Globus pallidus (tissue), 1 donor: ENCODE measurements around the gene GFPT2.

ENCODE experiments used
- DNase-seq: peaks from one replicate; pipeline ENCODE4 v3.0.0-alpha.2; 2015; ENCODE audit warnings: low spot score

The GFPT2 gene

DNA sequence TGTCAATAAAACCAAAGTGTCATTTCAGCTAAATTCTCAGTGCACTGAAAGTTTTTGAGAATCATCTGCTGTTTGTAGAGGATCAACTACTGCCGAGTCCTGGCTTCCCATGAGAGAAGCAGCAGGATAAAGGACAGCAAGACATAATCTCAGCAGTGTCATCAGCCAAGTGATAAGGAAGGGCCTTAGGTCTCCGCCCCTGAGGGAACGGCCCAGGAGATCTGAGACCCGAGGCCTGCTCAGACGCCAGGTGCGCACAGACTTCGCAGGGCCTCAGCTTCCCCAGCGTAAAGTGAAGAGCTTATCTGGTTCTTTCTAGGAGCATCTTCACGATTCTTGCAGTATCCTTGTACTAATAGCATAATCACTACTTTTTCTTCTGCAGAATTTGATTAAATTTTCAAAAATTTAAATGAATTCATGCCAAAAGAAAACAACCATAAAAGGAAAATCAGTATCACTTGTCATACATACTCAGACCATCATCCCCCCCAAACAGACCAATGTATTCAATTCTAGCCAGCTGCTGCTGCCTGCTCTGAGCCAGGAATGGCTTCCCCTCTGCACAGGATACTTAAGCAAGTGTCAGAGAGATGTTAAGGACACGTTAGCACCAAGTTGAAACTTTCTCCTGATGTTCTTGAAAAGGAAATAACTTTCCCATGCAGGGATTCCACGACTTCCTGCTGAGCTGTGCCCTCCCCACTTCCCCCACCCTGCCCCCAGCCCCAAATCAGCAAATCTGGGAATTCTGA, 2.2 kb downstream of the GFPT2 start:
- DNase-seq, result no peak

DNA sequence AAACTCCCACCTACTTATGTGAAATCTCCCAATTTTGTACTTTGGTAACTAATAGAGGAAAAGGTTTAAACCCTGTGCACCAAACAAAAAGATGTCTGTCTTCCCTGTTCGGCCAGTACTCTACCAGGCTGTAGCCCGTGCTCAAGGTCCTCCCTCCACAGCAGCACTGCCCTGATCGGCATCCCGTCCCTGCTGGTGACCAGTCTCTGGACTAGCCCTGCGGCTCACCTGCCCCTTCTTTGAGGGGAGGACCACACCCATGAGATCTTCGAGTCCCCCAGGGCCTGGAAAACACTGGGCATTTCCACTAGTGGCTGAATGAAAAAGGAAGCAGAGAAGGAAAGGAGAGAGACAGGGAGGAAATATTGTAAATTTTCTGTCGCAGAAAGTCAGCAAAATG, 2.8 kb downstream of the GFPT2 start:
- DNase-seq, result no peak

DNA sequence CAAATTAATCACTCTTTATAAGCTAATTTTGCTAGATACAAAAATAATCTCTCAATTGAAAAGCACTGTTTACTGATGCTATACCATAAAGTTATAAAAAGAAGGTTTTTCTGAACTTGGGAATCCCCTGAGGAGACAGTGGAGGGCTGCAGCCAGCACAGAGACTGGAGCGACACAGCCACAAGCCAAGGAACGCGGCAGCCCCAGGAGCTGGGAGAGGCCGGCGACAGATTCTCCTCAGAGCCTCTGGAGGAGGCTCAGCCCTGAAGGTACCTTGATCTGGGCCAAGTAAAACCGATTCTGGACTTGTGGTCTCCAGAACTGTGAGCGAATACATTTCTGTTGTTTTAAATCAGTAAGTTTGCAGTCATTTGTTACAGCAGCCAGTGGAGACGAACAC, 3.7 kb downstream of the GFPT2 start:
- no peak for DNase-seq

DNA sequence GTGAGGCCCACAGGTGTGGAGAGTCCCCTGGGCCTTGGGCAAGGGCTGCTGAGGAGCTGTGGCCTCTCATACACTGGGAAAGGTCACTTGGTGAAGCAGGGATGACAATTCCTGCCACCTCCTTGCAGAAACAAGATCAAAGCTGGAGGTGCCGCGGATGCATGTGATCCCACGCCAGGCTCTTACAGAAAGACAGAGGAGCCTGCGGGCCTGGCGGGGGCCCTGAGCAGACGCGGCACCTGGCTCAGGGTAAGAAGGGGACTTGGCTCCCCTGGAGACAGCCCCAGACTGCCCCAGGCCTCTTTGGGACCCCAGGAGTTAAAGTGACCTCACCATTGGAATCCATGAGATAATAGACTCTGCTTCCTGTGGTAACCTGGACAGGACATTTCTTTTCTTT, 4.8 kb downstream of the GFPT2 start:
- no peak for DNase-seq

DNA sequence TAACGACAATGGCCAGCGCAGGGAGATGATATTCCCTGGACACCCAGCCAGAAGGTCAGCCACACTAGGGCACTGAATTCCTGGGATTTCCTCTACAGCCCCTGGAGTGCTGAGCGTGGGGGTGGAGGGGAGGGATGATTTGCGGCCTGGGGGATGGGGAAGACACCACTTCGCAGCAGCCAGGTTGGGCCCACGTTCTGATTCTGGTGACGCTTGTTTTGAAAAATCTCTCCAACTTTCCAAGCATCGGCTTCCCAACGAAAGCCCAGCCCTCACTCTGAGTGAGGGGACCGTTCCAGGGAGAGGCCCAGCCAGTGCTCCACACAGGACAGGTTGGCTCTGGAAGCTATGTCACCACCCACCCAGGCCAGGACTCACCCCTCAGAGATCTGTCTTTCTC, 5.4 kb downstream of the GFPT2 start:
- no peak for DNase-seq

DNA sequence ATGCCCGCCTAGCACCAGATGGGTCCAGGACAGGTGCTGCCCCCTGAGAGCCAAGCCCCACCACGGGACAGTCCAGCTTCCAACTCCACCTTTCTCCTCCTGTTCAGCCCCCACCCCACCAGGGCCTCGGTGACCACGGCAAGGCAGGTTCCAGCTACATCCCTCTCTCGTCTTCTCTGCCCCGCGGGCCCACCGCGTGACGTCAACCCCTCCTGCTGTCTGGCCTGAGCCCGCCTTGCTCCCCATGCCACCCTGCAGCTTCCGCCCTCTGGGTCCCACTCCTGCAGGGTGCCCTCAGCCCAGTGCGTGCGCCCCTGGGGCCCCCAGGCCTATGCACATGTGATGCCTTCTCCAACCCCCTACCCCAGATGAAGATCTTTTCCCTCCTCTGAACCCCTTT, 6.8 kb downstream of the GFPT2 start:
- DNase-seq, result no peak

DNA sequence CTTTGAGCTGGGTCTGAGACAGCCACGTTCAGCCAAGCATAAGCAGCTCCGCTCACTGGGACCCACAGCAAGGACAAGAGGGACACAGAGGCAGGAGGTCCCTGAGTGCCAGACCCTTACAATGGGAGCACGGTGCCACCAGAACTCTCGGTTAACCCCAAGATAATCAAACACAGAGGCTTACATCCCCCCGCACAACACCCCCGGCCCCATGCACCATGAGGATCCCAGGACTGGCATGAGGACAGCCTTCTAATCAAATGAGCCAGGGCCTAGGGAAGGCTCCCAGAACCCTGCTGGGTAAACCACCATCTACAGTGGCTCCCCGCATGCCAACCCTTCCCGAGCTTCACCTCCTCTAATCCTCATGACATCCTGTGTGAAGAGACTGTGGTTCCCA, 7.4 kb downstream of the GFPT2 start:
- no peak for DNase-seq

DNA sequence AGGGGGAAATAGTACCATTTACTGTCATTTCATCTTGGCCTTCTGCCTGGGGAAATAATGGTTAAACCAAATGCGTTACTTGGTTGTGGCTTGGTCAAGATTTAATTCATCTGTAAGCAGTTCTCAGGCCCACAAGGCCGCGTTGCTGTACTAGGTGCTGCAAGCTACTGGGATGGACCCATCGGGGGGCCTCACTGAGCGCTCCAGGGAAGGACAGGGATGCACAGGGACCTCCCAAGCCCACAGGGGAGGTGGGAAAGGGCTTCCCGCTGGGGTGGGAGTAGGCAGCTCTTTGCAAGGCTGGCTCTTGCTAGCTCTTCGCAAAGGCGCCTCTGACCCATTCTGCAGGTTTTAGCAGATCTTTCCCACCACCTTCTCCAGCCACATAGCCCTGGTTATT, 8.0 kb downstream of the GFPT2 start:
- no peak for DNase-seq

DNA sequence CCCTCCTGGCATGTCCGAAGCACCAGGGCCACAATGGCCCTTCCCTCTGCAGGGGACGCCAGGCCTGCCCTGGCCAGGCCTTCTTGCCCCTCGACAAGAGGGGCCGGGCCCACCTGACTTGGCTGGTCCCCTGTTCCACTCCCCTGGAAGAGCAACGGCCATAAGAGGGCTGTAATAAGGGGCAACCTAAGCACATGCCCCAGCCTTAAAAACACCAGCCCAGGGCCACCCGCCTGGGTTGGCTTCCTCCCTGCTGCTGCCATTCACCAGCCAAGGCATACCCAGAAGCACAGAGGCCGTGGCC, 8.5 kb downstream of the GFPT2 start:
- no peak for DNase-seq

DNA sequence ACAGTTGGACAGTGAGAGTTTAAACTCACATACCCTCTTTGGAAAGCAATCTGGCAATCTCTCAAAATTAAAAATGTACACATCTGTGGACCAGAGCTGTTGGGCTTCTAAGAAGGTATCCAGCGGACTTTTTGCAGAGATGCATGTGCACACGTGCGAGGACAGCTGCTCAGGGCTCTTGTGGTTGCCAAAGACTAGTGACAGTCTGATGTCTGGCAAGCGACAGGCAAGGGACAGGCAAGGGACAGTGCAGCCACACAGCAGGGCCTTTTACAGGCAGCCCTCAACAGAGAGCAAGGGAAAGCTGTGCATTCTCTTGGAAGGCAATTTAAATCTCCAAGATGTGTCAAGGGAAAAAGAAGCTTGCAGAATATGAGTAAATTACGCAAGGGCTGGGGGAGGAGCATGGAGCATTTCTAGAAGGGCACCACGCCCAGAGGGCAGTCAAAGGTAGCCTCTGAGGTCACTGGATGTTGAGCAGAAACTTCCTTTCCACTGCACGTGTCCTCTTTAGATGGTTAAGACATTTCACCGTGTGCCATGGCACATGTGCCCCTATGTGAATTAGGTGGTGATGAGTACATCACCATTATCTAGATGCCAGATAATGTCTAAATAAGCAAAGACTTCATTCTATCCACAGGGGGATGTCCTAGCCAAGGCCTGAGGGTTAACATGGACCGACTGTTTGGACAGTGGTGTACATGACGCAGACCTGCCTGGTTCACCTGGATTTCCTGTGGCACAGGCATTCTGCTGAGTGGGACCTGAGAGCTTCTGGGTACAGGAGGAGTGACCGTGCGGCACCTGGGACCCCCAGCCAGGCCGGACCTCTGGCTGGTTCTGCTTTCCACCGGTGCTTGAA, 9.1 kb downstream of the GFPT2 start:
- DNase-seq, result peak; percentile 35

DNA sequence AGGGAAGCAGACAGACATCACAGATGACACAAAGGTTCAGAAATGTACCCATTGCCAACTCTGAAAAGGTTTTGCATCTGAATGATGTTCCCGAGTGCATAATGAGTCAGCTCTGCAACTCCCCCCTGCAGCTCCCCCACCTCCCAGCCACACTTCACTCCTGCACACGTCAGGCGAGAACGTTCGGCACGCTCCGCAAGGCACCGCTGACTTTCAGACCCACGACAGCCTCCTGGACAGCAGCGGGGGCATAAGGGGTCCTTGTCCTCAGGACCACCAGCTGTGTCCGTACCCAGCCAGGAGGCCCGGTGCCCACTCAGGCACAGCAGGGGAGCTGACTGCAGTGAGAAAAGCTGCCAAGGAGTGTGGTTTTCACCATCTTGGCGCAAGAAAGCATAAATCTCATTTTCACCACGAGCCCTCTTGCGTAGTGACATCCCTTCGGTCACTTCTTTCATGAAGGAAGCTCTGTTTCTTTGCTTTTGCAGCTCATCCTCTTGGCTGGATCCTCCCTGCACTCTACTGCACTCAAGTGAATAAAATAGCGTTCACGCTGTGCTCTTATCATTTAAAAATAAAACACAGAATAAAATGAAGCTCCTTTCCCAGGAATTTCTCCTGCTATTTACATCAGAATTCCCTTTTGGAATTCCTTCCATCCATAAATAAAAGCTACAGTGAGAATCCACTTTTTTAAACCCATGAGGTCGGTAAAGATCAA, 9.9 kb downstream of the GFPT2 start:
- DNase-seq, result peak; percentile 41

DNA sequence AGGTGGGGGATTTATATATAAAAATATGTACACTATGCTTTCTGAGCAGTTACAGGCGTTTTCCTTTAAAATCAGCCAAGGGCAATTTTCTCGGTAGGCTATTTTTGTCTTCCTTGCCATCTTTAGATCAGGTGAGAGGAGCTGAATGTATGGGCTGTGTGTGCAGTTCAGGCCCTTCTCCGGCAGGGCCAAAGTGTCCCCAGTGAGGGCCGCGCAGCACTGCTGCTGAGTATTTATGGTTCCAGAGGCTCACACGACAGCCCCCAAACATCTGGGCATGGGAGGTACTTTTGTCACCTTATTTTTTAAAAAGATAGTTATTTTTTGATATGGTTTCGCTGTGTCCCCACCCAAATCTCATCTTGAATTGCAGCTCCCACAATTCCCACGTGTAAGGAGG, 11.5 kb downstream of the GFPT2 start:
- DNase-seq, result no peak

DNA sequence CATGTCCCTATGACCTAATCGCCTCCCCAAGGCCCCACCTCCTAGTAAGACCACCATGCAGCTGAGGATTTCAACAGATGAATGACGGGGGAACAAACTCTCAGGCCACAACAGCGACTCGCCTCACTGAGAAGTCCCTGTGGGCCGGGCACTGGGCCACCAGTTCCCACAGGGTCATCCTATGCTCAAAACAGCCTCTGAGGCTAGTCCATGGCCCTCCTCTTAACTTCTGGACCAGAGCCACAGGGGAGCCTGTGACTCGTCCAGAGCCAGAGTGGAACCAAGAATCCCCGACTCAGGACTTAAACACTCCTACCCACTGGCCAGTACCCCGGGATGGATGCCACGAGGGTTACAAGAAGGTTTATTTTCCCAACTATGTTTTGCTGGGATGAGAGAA, 12.3 kb downstream of the GFPT2 start:
- DNase-seq, result no peak

DNA sequence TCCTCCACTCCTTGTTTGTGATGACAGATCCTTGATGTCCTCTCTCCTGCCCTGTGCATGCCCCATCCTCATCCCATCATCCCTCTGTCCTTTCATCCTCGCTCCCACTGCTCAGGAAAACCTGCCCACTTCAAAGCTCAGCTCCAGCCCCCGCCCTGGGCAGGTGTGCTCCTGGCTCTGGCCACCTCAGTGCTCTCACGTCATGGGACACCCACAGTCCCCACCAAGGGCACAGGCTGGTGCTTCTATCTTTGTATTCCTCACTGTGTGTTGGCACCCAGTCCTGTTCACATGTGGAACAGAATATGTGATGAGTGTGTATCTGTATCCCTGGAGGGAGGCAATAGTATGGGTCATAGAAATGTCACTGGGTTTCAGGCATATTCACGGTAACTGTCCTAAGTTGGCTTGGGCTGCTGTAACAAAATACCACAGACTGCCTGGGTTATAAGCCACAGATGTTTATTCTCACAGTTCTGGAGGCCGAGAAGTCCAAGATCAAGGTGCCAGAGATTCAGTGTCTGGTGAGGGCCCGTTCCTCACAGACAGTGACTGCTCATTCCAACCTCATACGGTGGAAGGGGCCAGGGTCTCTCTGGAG, 13.5 kb downstream of the GFPT2 start:
- DNase-seq, result no peak

DNA sequence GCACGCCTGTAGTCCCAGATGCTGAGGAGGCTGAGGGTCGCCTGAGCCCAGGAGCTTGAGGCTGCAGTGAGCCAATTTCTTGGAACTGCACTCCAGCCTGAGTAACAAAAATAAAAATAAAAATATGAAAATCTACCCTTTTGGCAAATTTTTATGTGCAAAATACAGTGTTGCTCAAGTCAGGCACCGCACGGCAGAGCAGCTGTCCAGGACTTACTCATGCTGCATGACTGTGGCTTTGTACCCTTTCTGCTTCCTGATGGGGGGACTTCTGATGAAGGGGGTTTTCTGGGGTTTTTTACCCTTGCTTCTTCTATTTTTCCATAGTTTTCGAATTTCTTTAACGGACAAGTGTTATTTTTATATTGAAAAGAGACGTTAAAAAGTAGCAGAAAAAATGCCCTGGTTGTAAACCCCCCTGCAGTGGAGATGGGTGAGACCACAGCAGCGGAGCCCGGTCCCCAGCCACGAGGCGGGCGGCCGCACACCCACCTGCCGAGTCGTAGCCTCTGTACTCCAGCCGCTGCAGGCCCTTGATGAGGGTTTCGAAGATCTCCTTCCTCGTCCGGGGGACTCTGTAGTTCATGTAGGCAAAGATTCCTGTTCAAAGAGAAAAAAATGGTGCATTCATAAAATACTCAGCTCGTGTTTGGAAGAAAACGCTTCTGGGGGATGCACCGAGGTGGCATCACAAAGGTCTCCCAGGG, 15.0 kb downstream of the GFPT2 start:
- no peak for DNase-seq

DNA sequence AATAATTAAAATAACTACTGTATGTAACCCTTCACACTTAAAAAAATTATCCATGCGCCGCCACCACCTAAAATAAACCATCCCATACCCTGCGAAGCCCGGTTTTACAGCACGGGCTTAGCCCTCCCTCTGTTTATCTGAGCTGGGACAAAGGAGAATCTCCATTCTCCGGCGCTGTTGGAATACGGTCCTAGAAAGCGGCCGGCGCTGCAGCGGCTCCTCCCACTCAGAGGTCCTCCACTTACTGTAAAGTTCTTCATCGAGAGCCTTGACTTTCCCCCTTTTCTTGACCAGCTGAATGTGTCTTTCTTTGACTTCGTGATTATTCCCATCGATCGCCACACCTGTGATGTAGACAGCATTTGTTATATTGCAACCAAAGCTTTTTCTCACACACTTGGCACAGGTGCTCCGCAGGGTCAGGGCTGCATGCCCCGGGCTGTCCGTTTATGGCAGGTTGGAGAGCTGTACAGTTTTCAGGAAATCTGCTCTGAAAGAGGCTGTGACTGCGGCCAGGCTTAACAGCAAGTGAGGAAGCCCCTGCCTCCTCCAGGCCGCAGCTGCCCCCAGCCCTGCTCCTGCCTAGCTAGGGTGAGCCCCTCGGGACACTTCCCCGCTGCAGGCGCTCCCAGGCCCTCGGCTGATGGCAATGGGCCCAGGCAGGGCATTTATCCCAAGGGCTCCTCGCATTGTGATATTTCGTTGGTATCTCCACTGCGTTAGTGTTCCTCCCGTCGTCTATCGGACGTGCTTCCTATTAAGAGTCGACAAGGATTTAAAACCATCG, 16.7 kb downstream of the GFPT2 start:
- no peak for DNase-seq

DNA sequence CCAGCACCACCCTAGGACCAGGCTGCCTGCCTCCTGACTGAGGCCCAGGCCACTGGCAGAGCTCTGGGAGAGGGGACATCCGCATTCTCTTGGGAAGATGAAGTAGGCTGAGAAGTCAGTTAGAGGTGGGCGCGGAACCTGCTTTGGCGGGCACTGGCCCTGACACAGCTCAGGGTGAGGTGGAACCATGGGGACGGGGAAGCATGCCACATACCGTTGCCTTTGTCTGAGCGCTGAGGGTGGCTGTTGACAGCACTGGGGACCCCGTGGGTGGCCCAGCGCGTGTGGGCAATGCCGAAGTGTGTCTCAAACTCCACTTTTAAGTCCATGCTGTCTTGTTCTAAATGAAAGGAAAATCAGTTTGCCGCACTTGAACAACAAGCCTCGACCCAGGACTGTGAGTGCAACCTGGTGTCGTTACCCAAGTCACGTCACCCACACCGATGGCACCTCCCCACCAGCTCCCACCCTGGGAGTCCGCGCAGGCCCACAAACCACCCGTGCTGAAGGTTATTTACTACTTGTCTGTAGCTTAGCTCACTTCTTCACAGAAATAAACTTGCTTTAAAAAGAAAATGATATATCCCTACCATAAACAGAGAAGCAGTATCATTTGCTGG, 17.4 kb downstream of the GFPT2 start:
- no peak for DNase-seq

DNA sequence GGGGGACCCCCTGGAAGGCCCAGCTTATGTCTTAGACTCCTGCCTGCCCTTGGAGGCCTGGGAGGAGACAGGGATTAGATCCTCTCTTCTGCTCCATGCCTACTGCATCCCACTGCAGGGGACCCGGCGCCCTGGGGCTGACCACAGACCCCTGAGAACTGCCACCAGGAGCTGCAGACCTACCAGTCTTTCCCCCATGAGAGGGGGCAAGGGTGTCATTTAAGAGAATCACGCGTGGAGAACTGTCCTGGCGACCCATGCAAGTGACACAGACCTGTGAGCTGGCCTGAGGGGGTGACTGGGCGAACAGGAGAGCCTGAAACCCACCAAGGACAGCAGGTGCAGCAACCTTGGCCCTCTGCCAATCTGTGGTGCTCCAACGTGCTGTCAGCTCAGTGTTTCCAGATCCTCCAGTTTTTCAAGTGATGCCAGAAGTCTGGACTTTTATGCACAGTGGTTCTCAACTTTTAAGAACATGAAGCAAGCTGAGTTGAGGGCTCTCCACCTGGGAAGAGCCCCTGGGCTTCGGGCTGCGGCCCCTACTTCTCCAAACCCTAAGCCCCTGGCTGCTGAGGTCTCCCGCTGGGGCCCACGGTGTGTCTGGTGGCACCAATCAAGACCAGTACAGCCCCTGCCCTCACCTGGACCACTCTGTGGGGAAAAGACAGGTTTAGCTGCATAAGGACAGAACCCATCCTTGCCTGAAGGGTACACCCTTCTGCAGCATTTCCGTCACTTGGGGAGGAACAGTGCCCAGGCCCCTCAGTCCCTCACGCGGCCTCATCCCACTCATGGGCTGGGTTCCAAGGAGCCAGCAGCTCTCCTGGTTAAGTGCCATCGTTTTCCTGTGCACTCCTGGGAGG, 18.2 kb downstream of the GFPT2 start:
- DNase-seq, result no peak

DNA sequence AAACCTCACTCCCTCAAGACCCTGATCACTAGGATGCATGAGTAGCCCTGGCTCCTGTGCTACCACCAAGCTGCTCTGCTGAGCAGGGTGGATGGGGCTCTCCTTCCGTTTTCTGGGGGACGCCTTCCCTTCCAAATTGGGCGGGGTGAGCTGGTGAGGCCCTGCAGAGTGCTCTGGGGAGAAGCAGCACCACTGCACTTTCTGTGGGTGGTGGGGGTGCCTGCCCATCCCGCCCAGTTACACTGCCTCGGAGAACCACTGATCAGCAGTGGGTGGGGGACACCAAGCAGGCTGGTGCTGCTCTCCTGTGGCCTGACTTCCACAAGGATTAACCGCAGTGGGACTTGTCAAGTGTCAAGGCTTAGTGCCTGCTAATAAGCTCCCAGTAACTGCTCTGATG, 19.0 kb downstream of the GFPT2 start:
- DNase-seq, result no peak

DNA sequence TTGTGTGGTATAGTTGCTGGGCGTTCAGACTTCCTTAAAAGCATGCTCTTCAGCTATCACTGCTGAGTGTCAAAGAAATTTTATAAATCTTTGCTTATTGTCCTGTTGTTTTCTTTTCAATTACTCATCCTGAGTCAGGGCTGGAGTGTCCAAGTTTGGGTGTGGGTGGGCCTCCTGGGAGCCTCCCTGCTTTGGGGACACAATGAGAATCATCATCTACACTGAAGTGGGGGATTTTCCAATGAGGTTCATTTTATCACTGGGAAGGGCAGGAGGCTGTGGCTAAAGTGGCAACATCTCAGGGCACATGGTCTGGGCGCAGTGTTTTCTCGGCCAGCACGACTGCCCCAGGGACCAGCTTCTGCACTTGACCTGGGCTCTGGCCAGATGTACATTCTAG, 19.5 kb downstream of the GFPT2 start:
- DNase-seq, result no peak
